WERI-Rb-1 (cell line): Measurements from ENCODE around the gene C1orf21.

ENCODE experiments used
- DNase-seq: peaks from one replicate; pipeline ENCODE4 v3.0.0-alpha.2; 2020
- H3K27ac ChIP-seq: fragments of 250-450 bp; sonication (Bioruptor Pico); 2 replicates; pipeline ENCODE4 v1.5.1; 2020; ENCODE audit warnings: mild to moderate bottlenecking, moderate library complexity
- H3K27me3 ChIP-seq: fragments of 250-450 bp; sonication (Bioruptor Pico); 2 replicates; pipeline ENCODE4 v1.5.1; 2021; ENCODE audit warnings: mild to moderate bottlenecking, low read depth, moderate library complexity; ENCODE audit not compliant: insufficient read depth, severe bottlenecking
- H3K36me3 ChIP-seq: fragments of 250-450 bp; sonication (Bioruptor Pico); 2 replicates; pipeline ENCODE4 v1.5.1; 2020; ENCODE audit warnings: mild to moderate bottlenecking, moderate library complexity
- H3K4me3 ChIP-seq: 2 replicates; pipeline ENCODE4 v1.5.1; 2011; ENCODE audit warnings: low read depth, mild to moderate bottlenecking, control low read depth, low read length
- H3K9me3 ChIP-seq: fragments of 250-450 bp; sonication (Bioruptor Pico); 2 replicates; pipeline ENCODE4 v1.5.1; 2021; ENCODE audit warnings: mild to moderate bottlenecking, moderate library complexity; ENCODE audit not compliant: severe bottlenecking
- TF ChIP-seq, protein P1 (sequence below): IDR thresholded peaks from 2 replicates; pipeline ENCODE4 v1.5.1; 2011; ENCODE audit warnings: low read depth, mild to moderate bottlenecking, control low read depth, inconsistent platforms, low read length

The C1orf21 gene

DNA sequence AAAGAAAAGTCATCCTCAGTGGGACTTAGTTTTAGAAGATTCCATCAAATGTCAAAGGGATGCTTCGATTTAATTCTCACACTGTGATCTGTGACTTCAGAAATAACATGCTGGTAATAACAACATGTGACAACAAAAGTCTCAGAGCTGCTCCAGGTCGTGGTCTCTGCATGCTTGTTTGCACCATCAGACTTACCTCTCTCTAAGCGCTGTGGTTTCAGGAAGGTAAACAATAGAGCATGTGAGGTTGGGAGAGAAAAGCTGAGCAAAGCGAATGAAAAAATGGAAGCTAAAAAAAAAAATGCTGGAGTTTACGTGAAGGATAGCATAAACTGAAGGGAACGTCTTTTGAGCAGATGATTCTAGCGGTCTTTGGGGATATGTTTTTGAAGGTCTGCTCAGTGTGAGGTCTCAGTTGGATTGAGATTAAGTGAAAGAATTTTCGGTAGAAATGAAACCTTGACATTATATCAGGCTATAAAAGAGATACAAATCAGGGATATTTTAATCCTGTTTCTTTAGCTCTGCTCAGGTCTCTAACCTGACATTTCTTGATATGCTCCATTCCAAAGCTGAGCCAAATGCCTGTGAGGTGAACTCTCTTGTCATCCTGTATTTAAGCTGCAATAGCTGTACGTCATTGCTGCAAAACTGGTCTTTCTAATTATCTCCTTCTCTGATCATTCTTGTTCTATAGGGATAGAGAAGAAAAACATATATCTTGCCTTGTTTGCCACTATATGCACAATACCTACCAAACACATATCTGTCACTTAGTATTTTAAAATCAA is 86.5 kb downstream of the C1orf21 start:
- Histone ChIP-seq H3K36me3 (no peaks in the 10 kb centered on the region), H3K9me3 (peaks cover 14% of the 10 kb centered on the region), H3K27me3 (no peaks in the 10 kb centered on the region), H3K4me3 (no peak overlapping the region), H3K27ac (no peak overlapping the region)
- TF ChIP-seq, protein P1, sequence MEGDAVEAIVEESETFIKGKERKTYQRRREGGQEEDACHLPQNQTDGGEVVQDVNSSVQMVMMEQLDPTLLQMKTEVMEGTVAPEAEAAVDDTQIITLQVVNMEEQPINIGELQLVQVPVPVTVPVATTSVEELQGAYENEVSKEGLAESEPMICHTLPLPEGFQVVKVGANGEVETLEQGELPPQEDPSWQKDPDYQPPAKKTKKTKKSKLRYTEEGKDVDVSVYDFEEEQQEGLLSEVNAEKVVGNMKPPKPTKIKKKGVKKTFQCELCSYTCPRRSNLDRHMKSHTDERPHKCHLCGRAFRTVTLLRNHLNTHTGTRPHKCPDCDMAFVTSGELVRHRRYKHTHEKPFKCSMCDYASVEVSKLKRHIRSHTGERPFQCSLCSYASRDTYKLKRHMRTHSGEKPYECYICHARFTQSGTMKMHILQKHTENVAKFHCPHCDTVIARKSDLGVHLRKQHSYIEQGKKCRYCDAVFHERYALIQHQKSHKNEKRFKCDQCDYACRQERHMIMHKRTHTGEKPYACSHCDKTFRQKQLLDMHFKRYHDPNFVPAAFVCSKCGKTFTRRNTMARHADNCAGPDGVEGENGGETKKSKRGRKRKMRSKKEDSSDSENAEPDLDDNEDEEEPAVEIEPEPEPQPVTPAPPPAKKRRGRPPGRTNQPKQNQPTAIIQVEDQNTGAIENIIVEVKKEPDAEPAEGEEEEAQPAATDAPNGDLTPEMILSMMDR = no peak
- DNase-seq = no peak

DNA sequence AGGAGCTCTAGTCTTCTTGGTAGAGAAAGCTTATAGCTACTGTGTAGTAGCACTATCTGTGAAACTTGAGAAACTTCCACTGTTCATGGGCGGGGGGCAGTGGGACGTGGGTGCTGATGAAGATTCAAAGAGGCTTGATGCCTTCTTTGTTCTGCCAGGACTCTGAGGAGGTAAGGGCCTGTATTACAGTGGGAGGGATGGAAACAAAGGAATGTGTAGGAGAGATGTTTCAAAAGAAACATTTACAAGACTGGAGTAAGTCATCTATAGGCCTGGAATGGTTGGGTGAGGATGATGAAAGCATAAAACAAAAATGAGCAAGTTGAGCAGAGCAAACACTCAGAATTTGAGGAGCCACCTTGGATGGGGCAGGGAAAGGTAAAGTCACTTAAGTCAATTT is 89.4 kb downstream of the C1orf21 start:
- Histone ChIP-seq H3K27ac (no peak overlapping the region), H3K4me3 (no peak overlapping the region), H3K9me3 (peaks cover 14% of the 10 kb centered on the region), H3K27me3 (no peaks in the 10 kb centered on the region), H3K36me3 (no peaks in the 10 kb centered on the region)
- TF ChIP-seq, protein P1 = no peak
- no peak for DNase-seq

DNA sequence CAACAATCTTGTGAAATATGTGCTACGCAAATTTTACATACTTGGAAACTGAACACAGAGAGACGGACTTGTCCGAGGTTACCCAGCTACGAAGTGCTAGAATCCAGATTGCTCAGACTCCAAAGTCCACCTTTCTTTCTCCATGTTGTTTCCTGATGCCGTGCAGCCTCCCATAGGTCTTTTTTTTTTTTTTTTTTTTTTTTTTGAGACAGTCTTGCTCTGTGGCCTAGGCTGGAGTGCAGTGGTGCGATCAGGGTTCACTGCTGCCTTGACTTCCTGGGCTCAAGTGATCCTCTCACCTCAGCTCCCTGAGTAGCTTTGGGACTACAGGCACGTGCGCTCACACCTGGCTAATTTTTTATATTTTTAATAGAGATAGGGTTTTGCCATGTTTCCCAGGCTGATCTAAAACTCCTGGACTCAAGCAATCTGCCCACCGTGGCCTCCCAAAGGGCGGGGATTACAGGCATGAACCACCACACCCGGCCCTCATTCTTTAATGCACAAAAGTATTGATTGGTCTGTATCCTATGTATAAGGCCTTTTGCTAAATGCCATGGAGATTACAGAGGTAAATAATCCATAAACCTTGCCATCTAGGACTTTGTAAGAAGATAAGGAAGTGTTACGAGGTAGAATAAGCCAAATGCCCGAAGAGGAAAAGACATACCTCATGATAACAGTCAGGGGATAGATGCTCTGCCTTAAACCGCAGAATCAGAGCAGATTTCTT is 92.8 kb downstream of the C1orf21 start:
- Histone ChIP-seq H3K4me3 (no peak overlapping the region), H3K27me3 (no peaks in the 10 kb centered on the region), H3K36me3 (no peaks in the 10 kb centered on the region), H3K27ac (no peak overlapping the region), H3K9me3 (no peaks in the 10 kb centered on the region)
- no peak for DNase-seq
- TF ChIP-seq, protein P1 = no peak

DNA sequence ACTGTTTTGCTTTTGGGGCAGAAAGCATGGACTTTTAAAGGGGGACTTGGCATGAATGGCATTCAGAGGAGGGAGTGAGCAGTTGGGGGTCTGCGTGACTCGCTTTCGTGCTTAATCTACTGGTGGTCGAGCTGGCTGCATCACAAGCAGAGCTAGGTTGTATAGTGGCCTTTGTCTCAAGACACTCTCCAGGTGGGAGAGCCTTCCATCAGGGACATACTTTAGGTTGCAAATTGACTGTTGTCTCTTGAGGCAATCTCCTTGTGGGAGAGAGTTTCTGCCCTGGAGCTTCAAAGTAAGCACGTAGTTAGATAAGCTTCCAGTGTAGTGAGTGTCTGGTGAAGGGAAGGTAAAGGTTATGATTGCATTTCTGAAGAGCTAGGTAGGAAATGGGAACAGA is 93.9 kb downstream of the C1orf21 start:
- Histone ChIP-seq H3K27me3 (no peaks in the 10 kb centered on the region), H3K9me3 (no peaks in the 10 kb centered on the region), H3K36me3 (no peaks in the 10 kb centered on the region), H3K27ac (no peak overlapping the region), H3K4me3 (no peak overlapping the region)
- TF ChIP-seq, protein P1 = no peak
- no peak for DNase-seq

DNA sequence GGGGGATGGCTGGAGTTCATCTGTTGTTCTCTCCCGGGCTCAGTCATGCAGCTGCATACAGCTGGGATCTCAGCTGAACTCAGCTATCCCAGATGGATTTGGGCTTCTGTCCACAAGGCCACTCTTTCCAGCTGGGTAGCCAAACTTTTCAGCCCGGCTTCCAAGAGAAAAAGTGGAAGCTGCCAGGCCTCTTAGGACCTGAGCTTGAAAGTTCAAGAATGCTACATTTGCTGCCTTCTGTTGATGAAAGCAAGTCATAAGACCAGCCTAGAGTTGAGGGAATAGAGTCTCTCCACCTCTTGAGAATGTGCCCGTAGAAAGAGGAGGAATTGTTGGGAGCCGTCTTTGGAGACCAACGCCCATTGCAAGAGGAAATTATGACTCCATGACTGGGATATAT is 95.3 kb downstream of the C1orf21 start:
- DNase-seq = no peak
- TF ChIP-seq, protein P1 = no peak
- H3K9me3 ChIP-seq = no peaks in the 10 kb centered on the region
- H3K4me3 ChIP-seq = no peak overlapping the region
- no peaks in the 10 kb centered on the region for H3K36me3 ChIP-seq
- no peaks in the 10 kb centered on the region for H3K27me3 ChIP-seq
- H3K27ac ChIP-seq = no peak overlapping the region
